HG03108 (cell line): Measurements from ENCODE around the gene PDE6A.

ENCODE experiments used
- ATAC-seq: cut with Tn5 transposase; IDR thresholded peaks from one replicate; pipeline ENCODE4 v1.9.1; 2021; ENCODE audit warnings: moderate library complexity; ENCODE audit not compliant: unreplicated experiment

PDE6A gene

GRCh38 chr5:149930749-149931574 is 13.6 kb downstream of the PDE6A start:
- ATAC-seq = no peak

DNA sequence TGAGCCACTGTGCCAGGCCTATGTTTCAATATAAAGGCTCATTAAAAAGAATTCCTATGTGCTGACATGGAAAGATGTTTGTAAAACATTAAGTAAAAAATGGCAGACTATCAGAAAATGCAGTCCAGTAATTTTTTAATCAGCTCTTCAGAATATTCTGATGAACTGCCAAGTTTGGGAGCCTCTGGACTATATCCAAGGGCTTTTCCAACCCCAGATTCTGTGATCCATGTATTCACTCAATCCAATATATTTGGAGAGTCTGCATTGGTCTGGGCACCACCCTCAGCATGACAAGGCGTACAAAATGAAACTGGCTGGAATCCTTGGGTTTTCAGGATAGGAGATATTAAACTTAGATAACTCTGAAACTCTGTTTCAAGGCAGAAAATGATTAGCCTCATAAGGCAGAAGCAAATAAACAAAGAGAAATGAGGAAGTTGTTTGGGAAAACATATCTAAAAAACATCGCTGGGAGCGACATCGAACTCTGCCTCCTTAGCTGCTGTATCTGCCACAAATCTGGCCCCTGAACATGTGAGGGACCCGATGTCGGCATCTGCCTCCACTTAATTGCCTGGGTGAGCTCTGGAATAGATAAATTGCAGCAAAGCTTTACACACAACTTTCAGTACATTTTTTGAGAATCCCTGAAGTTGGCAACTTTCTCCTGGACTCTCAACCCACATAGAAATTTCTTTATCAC is 14.4 kb downstream of the PDE6A start:
- no peak for ATAC-seq

GRCh38 chr5:149924486-149924885 is 20.1 kb downstream of the PDE6A start:
- no peak for ATAC-seq

DNA sequence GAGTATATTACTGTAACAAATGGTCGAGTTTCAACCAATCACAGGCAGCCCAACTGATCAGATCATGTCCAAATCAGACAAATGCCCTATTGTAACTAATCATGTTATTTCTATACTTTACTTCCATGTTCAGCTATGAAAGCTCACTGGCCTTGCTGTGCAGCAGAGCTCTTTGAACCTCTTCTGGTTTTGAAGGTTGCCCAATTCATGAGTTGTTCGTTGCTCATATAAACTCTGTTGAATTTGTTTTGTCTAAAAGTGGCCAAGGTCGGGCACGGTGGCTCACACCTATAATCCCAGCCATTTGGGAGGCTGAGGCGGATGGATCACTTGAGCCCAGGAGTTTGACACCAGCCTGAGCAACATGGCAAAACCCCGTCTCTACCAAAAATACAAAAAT is 21.6 kb downstream of the PDE6A start:
- no peak for ATAC-seq

- ATAC-seq = no peak
Observed at GRCh38 chr5:149921597-149921996, 23.0 kb downstream of the PDE6A start.

- ATAC-seq = no peak
Observed at GRCh38 chr5:149917073-149917676, 27.4 kb downstream of the PDE6A start.

- ATAC-seq = no peak
Observed at GRCh38 chr5:149916334-149917072, 28.1 kb downstream of the PDE6A start.

DNA sequence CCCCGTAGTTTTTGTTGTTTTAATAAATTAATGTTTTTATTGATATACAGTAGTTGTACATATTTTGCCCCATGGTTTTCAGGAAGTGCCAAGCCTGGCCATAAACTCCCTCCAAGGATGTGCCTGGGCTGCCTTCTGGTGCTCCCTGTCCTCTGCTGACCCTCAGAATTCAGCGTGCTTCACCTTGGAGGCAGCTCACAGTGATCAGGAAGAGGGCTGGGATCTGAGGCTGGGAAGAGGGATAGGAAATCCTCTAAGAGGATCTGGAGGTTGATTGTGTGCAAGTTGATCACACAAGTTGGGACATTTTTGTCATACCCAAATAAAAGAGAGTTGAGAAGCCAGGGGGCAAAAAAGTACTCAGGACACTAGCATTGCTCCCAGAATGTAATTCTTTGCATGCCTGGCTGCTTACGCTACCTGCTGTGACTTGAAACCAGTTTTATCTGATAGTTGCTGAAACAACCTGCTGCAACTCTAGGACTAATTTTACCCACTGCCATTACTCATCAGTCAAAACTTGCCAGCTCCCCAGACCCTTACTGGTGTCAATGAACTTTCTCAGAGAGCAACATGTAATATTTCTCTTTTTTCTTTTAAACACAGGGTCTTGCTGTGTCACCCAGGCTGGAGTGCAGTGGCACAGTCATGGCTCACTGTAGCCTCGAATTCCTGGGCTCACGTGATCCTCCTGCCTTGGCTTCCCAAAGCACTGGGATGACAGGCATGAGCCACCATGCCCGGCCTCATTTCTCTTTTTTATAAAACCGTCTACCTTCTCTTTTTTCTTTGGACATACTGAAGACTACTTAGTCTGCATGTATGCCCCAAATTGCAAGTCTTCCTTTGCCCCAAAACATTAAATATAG is 29.0 kb downstream of the PDE6A start:
- ATAC-seq = no peak

GRCh38 chr5:149913436-149914419 is 30.9 kb downstream of the PDE6A start:
- no peak for ATAC-seq

DNA sequence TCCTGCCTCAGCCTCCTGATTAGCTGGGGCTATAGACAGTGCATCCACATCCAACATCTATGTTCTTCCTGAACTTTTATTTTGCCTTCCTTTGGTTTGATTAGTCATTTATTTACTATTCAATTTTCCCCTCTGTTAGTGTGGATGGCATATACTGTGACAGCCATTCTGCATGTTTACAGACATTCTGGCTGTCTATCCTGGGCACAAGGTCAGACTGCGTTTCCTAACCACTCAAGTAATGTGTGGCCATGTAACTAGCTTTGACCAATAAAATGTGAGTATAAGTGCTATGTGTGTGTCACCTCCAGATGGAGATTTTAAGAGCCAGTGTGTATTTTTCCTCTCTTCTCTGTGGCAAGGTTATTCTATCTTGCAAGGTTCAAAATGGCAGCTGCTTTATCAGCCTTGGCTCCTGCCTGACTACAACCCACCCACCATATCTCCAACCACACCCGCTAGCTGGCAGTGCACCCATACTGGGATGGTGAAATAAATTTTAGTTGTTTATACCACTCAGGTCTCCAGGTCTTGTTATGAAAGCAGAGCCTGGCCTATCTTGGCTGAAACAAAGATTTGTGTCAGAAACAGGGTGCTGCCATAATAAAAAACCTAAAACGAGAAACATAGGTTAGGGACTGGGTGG is 32.2 kb downstream of the PDE6A start:
- ATAC-seq = no peak

- no peak for ATAC-seq
Observed at GRCh38 chr5:149911031-149911430, 33.6 kb downstream of the PDE6A start.

GRCh38 chr5:149907828-149908227 is 36.8 kb downstream of the PDE6A start:
- ATAC-seq = no peak

DNA sequence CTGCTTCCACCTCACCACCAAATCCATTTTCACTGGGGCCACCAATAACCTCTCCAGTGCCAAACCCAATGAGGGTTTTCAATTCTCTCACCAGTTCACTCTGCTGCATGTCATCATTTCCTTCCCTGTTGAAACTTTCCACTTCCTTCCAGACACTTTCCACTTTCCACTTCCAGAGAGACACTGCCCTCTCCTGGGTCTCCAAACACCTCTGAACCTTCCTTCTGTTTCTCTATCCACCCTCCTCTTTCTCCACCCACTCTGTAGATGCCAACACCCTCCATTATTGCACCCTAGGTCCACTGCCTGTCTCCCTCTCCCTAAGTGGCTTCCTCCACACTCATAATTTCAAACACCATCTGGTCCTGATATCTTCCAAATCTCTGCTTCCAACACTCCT is 39.6 kb downstream of the PDE6A start:
- no peak for ATAC-seq

DNA sequence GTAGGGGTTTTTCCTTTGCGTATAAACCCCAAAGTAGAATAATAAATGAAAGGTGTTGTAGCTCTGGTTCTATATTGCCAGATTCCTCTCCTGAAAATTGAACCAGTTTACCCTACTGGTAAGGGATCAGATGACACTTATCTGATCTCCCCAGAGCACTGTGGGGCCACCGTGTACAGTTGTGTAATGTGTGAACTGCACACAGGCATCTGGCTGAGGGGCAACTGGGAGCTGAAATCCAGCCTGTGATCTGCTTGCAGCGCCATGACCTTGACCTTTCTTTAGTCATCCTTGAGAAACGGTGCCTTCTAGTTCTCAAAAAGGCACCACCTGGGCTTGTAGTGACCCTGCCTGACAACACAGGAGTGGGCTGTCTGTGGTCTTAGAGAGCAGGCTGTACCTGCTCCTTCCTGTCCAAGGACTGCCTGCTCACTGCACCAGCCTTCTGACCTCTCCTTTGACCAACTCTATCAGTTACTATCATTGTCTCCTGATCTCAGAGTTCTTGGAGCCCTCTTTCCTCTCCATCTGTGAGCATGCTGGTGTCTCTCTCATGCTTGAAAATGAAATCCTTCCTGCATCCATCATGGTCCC is 40.2 kb downstream of the PDE6A start:
- ATAC-seq = no peak

- ATAC-seq = no peak
Observed at GRCh38 chr5:149903404-149903803, 41.2 kb downstream of the PDE6A start.

DNA sequence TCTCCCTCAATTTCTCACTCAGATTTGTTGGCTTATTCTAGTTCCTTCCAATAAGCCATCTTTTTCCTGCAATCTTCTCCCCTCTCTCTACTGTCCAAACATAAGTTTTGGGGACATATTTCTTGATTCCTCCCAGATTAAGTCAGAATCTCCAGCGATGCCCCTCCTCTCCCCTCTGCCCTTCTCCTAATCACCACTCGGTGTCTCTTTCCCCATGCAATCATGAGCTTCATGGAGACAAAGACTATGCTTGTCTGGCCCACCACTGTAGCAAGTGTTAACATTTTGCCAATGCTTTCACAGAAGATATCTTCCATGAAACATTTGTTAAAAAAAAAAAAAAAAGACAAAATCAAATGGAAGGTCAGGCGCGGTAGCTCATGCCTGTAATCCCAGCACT is 42.4 kb downstream of the PDE6A start:
- ATAC-seq = no peak

- no peak for ATAC-seq
Observed at GRCh38 chr5:149901511-149901910, 43.1 kb downstream of the PDE6A start.

DNA sequence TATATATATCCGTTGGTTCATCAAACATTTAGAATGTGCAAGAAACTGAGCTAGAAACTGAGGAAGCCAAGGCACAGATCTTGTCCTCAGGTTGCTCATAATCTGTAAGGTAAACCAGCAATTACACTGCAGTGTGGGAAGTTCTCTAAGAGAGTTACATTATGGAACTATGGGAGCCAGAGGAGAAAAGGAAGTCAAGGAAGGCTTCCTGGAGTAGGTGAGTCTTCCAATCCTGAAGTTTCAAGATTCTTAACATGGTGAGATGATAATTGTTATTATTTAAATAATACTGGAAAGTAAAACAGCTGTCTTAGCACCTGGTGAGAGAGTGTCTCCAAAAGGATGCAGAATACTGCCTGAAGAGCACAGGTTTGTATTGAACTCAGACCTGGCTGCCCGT is 44.2 kb downstream of the PDE6A start:
- no peak for ATAC-seq
